ENCODE data around the gene WNT11.

Gene WNT11

DNA sequence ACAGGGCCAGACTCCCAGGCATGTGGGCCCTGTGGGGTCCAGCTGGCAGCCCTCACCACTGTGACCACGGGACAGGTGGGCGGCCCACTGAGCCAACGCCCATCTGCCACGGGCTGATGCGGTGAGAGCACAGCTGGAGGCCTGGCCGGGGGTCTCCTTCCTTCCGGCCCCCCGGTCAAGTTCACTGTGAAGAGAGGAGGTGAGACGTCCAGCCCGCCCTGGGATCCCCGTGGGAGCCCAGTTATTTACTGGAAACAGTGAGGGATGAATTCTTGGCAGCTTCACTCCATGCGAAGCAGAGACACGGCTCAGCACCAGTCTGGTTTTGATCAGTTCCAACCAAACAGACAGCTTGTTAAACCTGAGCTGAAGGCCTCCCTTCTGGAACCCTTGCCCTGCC, 38.7 kb downstream of the WNT11 start:
- no peak for DNase-seq (ENCODE audit: low spot score)
- TF ChIP-seq, protein P1, sequence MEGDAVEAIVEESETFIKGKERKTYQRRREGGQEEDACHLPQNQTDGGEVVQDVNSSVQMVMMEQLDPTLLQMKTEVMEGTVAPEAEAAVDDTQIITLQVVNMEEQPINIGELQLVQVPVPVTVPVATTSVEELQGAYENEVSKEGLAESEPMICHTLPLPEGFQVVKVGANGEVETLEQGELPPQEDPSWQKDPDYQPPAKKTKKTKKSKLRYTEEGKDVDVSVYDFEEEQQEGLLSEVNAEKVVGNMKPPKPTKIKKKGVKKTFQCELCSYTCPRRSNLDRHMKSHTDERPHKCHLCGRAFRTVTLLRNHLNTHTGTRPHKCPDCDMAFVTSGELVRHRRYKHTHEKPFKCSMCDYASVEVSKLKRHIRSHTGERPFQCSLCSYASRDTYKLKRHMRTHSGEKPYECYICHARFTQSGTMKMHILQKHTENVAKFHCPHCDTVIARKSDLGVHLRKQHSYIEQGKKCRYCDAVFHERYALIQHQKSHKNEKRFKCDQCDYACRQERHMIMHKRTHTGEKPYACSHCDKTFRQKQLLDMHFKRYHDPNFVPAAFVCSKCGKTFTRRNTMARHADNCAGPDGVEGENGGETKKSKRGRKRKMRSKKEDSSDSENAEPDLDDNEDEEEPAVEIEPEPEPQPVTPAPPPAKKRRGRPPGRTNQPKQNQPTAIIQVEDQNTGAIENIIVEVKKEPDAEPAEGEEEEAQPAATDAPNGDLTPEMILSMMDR (IDR thresholded peaks at IDR 0.05; ENCODE audit: extremely low read depth, missing control alignments): no peak

- TF ChIP-seq, protein P1 (IDR thresholded peaks at IDR 0.05; ENCODE audit: extremely low read depth, missing control alignments): no peak
- DNase-seq (ENCODE audit: low spot score): no peak
These were observed 40.0 kb downstream of the WNT11 start for GRCh38 chr11:76166314-76166713.

- DNase-seq (ENCODE audit: low spot score): no peak
- TF ChIP-seq, protein P1 (IDR thresholded peaks at IDR 0.05; ENCODE audit: extremely low read depth, missing control alignments): no peak
These were observed 41.2 kb downstream of the WNT11 start for GRCh38 chr11:76164861-76165751.

DNA sequence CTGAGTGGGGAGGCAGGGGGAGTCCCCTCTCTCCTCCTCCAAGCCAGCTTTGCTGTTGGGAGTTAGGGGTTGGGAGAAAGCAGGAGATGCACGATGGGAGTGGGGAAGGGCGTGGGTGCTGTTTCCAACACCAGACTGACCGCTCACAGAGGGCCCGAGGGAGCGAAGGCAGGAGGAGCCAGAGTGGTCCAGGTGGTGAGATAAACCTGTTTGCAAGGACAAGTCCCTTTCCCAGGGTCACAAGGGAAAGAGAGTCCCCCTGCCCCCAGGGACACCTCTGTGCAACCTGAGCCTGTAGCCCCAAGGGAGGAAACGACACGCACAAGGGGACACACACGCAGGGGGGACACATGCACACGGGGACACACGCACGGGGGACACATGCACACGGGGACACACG, 42.2 kb downstream of the WNT11 start:
- TF ChIP-seq, protein P1 (IDR thresholded peaks at IDR 0.05; ENCODE audit: extremely low read depth, missing control alignments): no peak
- DNase-seq (ENCODE audit: low spot score): no peak

DNA sequence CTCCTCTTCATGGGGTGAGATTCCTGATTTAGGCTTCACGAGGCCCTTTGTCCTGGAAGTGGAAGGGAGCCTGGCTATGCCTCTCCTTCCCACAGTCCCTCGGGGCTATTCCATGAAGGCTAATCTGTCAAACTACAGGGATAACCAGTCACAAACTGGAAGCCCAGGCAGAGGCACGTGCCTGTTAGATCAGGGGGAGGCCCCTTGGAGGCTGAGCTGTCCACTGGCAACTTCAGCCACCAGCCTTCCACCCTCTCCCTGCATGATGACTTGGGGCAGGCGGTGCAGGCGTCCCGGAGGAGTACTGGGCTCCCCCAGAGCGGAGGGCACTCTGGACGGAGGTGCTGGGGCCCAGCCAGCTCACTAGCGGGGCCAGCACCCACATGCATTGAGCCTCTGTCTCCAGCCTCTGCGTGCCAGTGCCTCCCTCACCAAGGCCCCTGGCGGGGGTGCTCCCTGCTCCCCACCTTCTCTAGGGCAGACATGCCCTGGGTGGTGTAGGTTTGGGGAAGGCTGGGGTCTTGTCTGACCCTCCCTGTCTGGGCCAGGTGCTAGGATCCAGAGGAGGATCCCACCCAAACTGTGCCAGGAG, 42.9 kb downstream of the WNT11 start:
- TF ChIP-seq, protein P1 (IDR thresholded peaks at IDR 0.05; ENCODE audit: extremely low read depth, missing control alignments): no peak

DNA sequence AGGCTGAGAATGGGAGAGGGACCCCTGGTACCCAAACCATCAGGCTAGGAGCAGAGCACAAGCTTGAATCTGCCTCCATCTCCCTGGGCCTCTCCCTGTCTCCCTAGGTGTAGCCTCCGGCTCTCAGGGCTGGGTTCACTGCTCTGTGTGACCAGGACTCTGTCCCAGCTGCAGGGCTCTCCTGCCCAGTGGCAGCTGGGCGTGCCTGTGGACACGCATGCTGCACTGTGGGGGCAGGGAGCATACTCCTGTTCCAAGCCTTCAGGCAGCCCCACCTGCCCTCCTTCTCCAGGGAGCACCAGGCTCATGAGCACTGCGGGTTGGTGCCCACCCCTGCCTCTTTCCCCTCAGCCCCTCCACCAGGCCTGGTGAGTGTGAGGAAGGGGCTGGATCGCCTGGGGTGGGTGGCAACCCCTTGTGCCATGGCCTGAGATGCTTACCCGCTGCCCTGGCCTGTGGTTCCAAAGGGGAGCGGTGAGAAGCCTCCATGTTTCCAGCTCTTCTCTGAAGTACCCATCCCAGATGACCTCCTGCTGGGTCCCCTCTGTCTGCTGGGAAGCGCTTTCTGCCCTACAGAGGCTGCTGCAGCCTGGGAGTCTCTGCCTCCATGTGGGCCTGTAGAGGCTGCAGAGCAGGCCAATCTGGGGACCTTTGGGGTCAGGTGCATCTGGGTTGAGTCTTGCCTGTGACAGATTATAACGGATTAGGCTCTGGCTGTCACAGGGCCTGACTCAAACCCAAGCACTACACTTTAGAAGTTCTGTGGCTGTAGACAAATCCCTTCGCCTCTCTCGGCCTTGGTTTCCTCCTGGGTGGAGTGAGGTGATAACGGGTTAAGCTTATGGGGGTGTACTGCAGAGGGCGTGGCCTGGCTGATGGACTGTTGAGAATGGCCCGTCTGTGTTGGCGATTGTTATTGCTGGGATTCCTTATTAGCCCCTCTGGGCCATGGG, 43.7 kb downstream of the WNT11 start:
- no peak for DNase-seq (ENCODE audit: low spot score)
- TF ChIP-seq, protein P1 (IDR thresholded peaks at IDR 0.05; ENCODE audit: extremely low read depth, missing control alignments): no peak

More for the DNA sequence above, 42.9 kb downstream of the WNT11 start:
- no peak for DNase-seq (ENCODE audit: low spot score)
